ENCODE measurements around the gene SIGLEC1.

- TF ChIP-seq, protein P1, sequence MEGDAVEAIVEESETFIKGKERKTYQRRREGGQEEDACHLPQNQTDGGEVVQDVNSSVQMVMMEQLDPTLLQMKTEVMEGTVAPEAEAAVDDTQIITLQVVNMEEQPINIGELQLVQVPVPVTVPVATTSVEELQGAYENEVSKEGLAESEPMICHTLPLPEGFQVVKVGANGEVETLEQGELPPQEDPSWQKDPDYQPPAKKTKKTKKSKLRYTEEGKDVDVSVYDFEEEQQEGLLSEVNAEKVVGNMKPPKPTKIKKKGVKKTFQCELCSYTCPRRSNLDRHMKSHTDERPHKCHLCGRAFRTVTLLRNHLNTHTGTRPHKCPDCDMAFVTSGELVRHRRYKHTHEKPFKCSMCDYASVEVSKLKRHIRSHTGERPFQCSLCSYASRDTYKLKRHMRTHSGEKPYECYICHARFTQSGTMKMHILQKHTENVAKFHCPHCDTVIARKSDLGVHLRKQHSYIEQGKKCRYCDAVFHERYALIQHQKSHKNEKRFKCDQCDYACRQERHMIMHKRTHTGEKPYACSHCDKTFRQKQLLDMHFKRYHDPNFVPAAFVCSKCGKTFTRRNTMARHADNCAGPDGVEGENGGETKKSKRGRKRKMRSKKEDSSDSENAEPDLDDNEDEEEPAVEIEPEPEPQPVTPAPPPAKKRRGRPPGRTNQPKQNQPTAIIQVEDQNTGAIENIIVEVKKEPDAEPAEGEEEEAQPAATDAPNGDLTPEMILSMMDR (conservative IDR thresholded peaks at IDR 0.05 in 1 of 2, IDR thresholded peaks at IDR 0.05 in 1 of 2; ENCODE audit: extremely low read depth in 1 of 2, insufficient read depth in 1 of 2, low read depth in 1 of 2, low read length in 2 of 2): no peak
- no peak for TF ChIP-seq EZH2 (IDR thresholded peaks at IDR 0.05; ENCODE audit: borderline replicate concordance, low read length)
These were observed 42.6 kb downstream of the SIGLEC1 start for GRCh38 chr20:3669710-3670367.
